HG02678 (cell line): ENCODE results near the gene SH3BP2.

ENCODE experiments used
- ATAC-seq: cut with Tn5 transposase; IDR thresholded peaks from one replicate; pipeline ENCODE4 v1.9.1; 2021; ENCODE audit warnings: mild to moderate bottlenecking, moderate library complexity; ENCODE audit not compliant: unreplicated experiment

SH3BP2 gene

GRCh38 chr4:2816401-2816954 is 23.6 kb downstream of the SH3BP2 start:
- ATAC-seq, result no peak

GRCh38 chr4:2817137-2817536 is 24.3 kb downstream of the SH3BP2 start:
- no peak for ATAC-seq

- no peak for ATAC-seq
Measured at GRCh38 chr4:2817701-2818350, 24.9 kb downstream of the SH3BP2 start.

GRCh38 chr4:2818351-2818939 is 25.6 kb downstream of the SH3BP2 start:
- ATAC-seq, result no peak

GRCh38 chr4:2819244-2820215 is 26.6 kb downstream of the SH3BP2 start:
- ATAC-seq, result no peak

- ATAC-seq, result no peak
Measured at GRCh38 chr4:2820216-2820982, 27.5 kb downstream of the SH3BP2 start.

- ATAC-seq, result no peak
Measured at GRCh38 chr4:2822461-2823300, 29.8 kb downstream of the SH3BP2 start.

GRCh38 chr4:2823301-2823670 is 30.4 kb downstream of the SH3BP2 start:
- no peak for ATAC-seq

GRCh38 chr4:2823671-2824328 is 30.9 kb downstream of the SH3BP2 start:
- no peak for ATAC-seq

- no peak for ATAC-seq
Measured at GRCh38 chr4:2824329-2824835, 31.5 kb downstream of the SH3BP2 start.

- no peak for ATAC-seq
Measured at GRCh38 chr4:2824836-2825381, 32.0 kb downstream of the SH3BP2 start.

- ATAC-seq, result no peak
Measured at GRCh38 chr4:2825740-2826139, 32.9 kb downstream of the SH3BP2 start.

- ATAC-seq, result no peak
Measured at GRCh38 chr4:2827071-2827873, 34.4 kb downstream of the SH3BP2 start.

GRCh38 chr4:2827874-2828751 is 35.2 kb downstream of the SH3BP2 start:
- ATAC-seq, result no peak

GRCh38 chr4:2828758-2829181 is 35.9 kb downstream of the SH3BP2 start:
- no peak for ATAC-seq

GRCh38 chr4:2829321-2829932 is 36.5 kb downstream of the SH3BP2 start:
- ATAC-seq, result no peak
